BLaER1 treated with 17β-estradiol and CSF1 and Interleukin-3, amounts not matched to agents 10 nM and 100 nM (cell line): ENCODE measurements around the gene VPS13D.

Source experiments
- H3K27ac ChIP-seq, 11 experiments: shearing (Covaris generic); formaldehyde crosslinking; 2 replicates each; pipeline ENCODE4 v1.8.1; 2022
- H3K27me3 ChIP-seq, 11 experiments: shearing (Covaris generic); formaldehyde crosslinking; 2 replicates each; pipeline ENCODE4 v1.8.1; 2022
- H3K36me3 ChIP-seq, 11 experiments: shearing (Covaris generic); formaldehyde crosslinking; 2 replicates each; pipeline ENCODE4 v1.8.1; 2022
- H3K4me1 ChIP-seq, 10 experiments: shearing (Covaris generic); formaldehyde crosslinking; 2 replicates each; pipeline ENCODE4 v1.8.1; 2022
- H3K4me2 ChIP-seq, 11 experiments: shearing (Covaris generic); formaldehyde crosslinking; 2 replicates each; pipeline ENCODE4 v1.8.1; 2022
- H3K4me3 ChIP-seq, 10 experiments: shearing (Covaris generic); formaldehyde crosslinking; 2 replicates each; pipeline ENCODE4 v1.8.1; 2022
- H3K9ac ChIP-seq, 11 experiments: shearing (Covaris generic); formaldehyde crosslinking; 2 replicates each; pipeline ENCODE4 v1.8.1; 2022
- H3K9me3 ChIP-seq, 11 experiments: shearing (Covaris generic); formaldehyde crosslinking; replicated peaks in 1 of 11; 2 replicates each; pipeline ENCODE4 v1.8.1; 2022
- H4K20me1 ChIP-seq, 11 experiments: shearing (Covaris generic); formaldehyde crosslinking; 2 replicates each; pipeline ENCODE4 v1.8.1; 2022
- Cebpa-rat ChIP-seq, 11 experiments: shearing (Covaris generic); IDR thresholded peaks; 2 replicates each; pipeline ENCODE4 v1.8.1; 2022

Gene VPS13D

DNA sequence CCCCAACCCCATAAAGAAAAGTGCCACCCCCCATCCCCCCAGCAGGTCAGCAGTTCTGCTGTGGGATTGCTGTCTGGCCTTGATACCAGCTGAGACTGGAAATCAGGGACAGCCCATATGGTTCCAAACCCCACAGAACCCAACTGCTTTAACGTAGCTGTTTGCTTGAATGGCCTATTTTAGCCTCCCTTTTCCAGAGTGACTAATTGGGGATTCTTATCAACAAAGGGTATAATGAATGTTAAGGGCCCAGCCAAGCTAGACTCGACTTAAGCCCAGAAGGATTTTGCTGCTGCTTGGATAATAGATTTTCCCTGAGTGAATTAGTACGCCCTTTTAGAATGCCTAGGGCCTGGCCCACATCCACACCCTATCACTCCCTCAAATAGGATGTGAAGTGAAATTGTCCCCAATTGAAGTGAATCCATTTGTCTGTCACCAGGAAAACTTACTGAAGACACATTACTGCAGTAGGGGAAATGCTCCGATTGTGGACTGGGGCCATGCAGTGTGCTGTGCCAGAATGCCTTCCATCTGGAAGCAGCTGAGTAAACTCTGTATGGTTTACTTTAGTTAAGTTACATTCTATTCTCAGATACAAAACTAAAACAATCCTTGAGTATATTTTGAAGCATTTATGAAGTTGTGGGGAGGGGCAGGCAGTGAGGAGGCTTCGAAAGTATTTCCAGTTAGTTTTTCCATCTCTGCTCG lies 231.2 kb downstream of the VPS13D start:
- Histone ChIP-seq H3K27ac (no peak overlapping the region), H3K4me3 (no peak overlapping the region), H4K20me1 (no peaks in the 10 kb centered on the region; a peak in 1 of 22 replicates), H3K27me3 (no peaks in the 10 kb centered on the region), H3K9me3 (no peaks in the 10 kb centered on the region; a peak in 1 of 22 replicates), H3K4me1 (peaks cover 0 to 27% (median 22%) of the 10 kb centered on the region in 10 experiments; a peak in 15 of 20 replicates), H3K9ac (no peak overlapping the region), H3K36me3 (peaks cover 59 to 100% (median 95%) of the 10 kb centered on the region in 11 experiments), H3K4me2 (no peak overlapping the region)
- no peak for TF ChIP-seq Cebpa-rat (IDR thresholded peaks at IDR 0.05)

DNA sequence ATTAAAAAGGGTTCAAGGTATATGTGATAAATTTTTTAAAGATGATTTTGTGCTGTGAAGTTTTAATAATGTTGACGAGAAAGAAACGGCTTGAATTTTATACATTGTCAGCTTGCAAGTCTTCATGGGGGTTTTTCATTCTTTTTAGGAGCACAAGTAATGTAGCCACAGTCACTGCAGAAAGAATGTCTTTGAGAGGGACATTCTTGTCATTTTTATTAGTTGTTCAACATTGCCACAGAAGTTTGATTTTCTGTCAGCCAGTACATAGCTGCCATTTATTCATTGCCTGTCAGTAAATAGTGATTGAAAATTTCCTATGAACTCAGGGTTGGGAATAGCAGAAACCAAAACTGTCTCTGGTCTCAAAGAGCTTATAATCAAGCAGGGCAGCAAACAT lies 231.9 kb downstream of the VPS13D start:
- H3K27me3 ChIP-seq, result no peaks in the 10 kb centered on the region
- no peak overlapping the region for H3K27ac ChIP-seq
- TF ChIP-seq Cebpa-rat (IDR thresholded peaks at IDR 0.05), result no peak
- H3K9ac ChIP-seq, result no peak overlapping the region
- peaks cover 54 to 100% (median 89%) of the 10 kb centered on the region in 11 experiments for H3K36me3 ChIP-seq
- peaks cover 0 to 21% (median 18%) of the 10 kb centered on the region in 10 experiments; a peak in 15 of 20 replicates for H3K4me1 ChIP-seq
- no peak overlapping the region for H3K4me2 ChIP-seq
- no peaks in the 10 kb centered on the region for H3K9me3 ChIP-seq
- H3K4me3 ChIP-seq, result no peak overlapping the region
- H4K20me1 ChIP-seq, result no peaks in the 10 kb centered on the region

DNA sequence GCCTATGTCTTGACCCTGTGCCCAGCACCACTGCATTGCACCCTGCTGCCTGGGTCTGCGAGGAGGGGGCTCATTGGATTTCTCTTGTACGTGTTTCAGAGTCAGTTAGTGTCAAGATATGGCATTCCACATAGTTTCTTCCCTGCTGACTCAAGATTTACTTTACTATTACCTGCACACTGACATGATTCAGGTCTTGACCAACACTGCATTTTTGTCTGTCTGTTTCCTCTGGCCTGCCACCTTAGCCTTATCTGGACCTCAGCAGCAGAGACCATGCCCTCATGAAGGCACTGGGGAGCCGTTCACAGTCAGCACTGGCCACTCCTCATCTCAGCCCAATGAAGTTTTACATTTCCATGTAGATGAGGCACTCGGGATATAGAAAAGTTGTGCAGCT lies 232.8 kb downstream of the VPS13D start:
- H3K27ac ChIP-seq, result no peak overlapping the region
- H3K9me3 ChIP-seq, result no peaks in the 10 kb centered on the region
- peaks cover 0 to 21% (median 17%) of the 10 kb centered on the region in 10 experiments; a peak in 14 of 20 replicates for H3K4me1 ChIP-seq
- H3K4me3 ChIP-seq, result no peak overlapping the region
- TF ChIP-seq Cebpa-rat (IDR thresholded peaks at IDR 0.05), result no peak
- H3K27me3 ChIP-seq, result no peaks in the 10 kb centered on the region
- no peak overlapping the region for H3K4me2 ChIP-seq
- no peak overlapping the region for H3K9ac ChIP-seq
- peaks cover 62 to 100% (median 88%) of the 10 kb centered on the region in 11 experiments for H3K36me3 ChIP-seq
- no peaks in the 10 kb centered on the region for H4K20me1 ChIP-seq

DNA sequence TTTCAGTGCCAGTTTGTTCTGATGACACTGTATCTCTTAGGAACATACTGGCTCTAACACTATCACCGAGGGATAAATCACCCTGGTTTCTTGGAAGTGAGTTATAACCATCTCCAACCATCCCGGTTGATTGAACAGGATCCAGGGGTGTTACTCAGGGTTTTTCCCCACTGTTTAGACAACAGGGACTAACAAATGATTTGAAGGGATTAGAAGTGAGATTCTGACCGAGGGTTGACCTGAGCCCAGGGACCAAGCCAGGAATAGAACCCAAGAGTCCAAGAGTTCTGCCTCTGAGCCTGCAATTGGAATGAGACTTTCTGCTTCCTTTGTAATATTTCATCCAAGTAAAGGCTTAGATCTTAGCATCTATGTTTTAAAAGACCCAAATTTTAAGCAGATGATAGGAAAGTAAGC lies 234.2 kb downstream of the VPS13D start:
- no peak overlapping the region for H3K9ac ChIP-seq
- no peak overlapping the region for H3K27ac ChIP-seq

DNA sequence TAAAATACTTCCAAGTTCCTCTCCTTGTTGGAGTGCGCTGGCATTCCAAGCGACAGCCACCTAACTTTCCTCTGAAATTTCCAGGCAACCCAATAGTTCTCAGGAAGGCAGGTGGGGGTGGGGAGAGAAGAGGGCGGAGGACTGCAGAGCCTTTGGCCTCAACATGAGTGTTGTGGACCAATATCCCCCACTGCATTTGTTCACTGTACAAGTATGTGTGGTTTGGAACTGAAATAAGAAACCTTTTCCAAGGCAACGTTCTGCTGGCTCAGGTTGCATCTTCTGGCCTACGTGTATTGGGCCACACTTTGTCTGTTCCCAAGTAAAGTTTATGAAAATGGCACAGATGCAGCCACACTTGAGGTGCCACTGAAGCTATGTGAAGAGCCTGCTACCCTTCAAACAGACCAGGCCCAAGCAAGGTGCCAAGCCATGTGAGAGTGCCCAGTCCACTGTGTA lies 234.8 kb downstream of the VPS13D start:
- Histone ChIP-seq H4K20me1 (no peaks in the 10 kb centered on the region), H3K4me1 (peaks cover 0 to 17% (median 7%) of the 10 kb centered on the region in 10 experiments; a peak in 12 of 20 replicates), H3K36me3 (peaks cover 56 to 98% (median 71%) of the 10 kb centered on the region in 11 experiments), H3K4me3 (no peak overlapping the region), H3K4me2 (no peak overlapping the region), H3K9me3 (no peaks in the 10 kb centered on the region), H3K27ac (no peak overlapping the region), H3K9ac (no peak overlapping the region), H3K27me3 (no peaks in the 10 kb centered on the region)
- no peak for TF ChIP-seq Cebpa-rat (IDR thresholded peaks at IDR 0.05)

More for the DNA sequence above, 234.2 kb downstream of the VPS13D start:
- H3K9me3 ChIP-seq, result no peaks in the 10 kb centered on the region
- no peaks in the 10 kb centered on the region for H3K27me3 ChIP-seq
- H4K20me1 ChIP-seq, result no peaks in the 10 kb centered on the region
- peaks cover 0 to 13% (median 7%) of the 10 kb centered on the region in 10 experiments; a peak in 12 of 20 replicates for H3K4me1 ChIP-seq
- no peak for TF ChIP-seq Cebpa-rat (IDR thresholded peaks at IDR 0.05)
- no peak overlapping the region for H3K4me2 ChIP-seq
- peaks cover 62 to 99% (median 77%) of the 10 kb centered on the region in 11 experiments for H3K36me3 ChIP-seq
- H3K4me3 ChIP-seq, result no peak overlapping the region

DNA sequence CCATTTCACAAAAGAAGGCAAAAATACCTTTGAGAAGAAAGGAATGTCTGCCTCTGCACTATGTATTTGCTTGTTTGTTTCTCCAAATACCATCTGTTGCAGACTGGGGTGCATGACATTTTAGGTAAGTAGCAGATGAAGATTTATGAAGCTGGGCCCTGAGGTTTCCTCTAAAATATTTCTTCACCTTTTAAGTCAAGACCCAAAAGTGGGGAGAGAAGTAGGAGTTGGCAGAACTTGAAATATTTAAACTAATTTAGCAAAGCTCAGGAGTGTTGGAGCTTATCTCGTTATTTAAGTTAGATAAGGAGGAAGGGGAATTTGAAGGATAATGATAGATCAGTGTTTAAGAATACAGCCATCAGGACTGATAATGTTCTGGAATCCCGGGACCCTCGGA lies 235.3 kb downstream of the VPS13D start:
- no peak overlapping the region for H3K4me2 ChIP-seq
- no peak overlapping the region for H3K4me3 ChIP-seq
- no peaks in the 10 kb centered on the region for H3K9me3 ChIP-seq
- H3K27me3 ChIP-seq, result no peaks in the 10 kb centered on the region
- no peak overlapping the region for H3K27ac ChIP-seq
- peaks cover 51 to 93% (median 68%) of the 10 kb centered on the region in 11 experiments for H3K36me3 ChIP-seq
- H3K4me1 ChIP-seq, result peaks cover 0 to 22% (median 11%) of the 10 kb centered on the region in 10 experiments; a peak in 12 of 20 replicates
- TF ChIP-seq Cebpa-rat (IDR thresholded peaks at IDR 0.05), result no peak
- H3K9ac ChIP-seq, result no peak overlapping the region
- no peaks in the 10 kb centered on the region for H4K20me1 ChIP-seq

DNA sequence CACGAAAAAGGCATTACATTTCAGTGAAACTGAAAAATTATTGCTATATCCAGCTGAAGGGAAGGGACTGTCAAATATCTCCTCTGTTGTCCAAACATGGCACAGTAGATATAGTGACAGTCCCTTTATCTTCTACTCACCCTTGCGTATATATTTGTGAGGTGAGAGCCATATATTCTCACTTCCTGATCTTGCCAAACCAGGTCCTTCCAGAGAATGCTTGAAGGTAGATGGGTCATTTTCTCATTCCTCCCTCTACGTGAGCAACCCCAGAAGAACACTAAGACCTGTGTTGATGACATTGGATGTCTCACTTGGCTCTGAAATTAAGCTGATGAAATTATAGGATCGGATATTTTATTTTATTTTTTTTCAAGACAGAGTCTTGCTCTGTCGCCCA lies 237.0 kb downstream of the VPS13D start:
- no peaks in the 10 kb centered on the region for H4K20me1 ChIP-seq
- TF ChIP-seq Cebpa-rat (IDR thresholded peaks at IDR 0.05), result no peak
- no peak overlapping the region for H3K4me3 ChIP-seq
- peaks cover 37 to 76% (median 55%) of the 10 kb centered on the region in 11 experiments for H3K36me3 ChIP-seq
- H3K4me2 ChIP-seq, result peak overlapping the region in 5 of 11 experiments; percentile 31 to 51 (median 49); a peak in 8 of 22 replicates
- no peak overlapping the region for H3K27ac ChIP-seq
- H3K4me1 ChIP-seq, result peaks cover 3 to 39% (median 26%) of the 10 kb centered on the region in 10 experiments; a peak in 18 of 20 replicates
- no peak overlapping the region for H3K9ac ChIP-seq
- no peaks in the 10 kb centered on the region for H3K9me3 ChIP-seq
- H3K27me3 ChIP-seq, result no peaks in the 10 kb centered on the region

DNA sequence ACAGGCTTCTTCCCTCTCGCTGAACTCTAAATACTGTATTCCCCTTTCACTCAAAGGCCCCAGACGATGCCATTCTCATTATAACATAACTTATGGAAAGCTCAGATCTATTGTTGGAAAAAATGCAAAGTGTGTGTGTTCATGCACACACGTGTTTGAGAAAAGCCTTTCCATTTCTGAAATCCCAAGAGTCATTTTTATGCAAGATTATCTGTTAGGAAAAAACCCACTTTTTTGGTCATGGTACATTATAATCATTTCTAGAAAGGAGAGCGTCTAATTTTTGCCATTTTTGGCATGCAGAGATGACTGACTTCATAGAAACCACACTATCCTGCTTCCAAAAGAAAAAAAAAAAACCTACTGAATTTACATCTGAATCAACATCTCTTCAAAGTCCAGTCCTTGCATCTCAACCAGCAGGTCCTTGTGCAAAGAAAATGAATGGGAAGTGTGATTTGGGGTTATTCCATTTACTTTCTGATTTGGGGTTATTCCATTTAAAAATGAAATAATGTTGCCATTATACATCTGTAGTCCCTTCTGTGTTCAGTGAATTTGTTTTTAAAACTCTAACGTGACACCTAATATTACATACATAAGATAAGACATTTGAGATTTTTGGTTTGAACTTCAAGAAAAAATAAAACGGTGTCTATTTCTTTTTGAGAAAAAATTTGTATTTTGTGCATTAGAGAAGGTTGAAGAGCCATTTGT lies 237.9 kb downstream of the VPS13D start:
- no peak overlapping the region for H3K9ac ChIP-seq
- peak overlapping the region in 5 of 11 experiments; percentile 31 to 51 (median 49); a peak in 9 of 22 replicates for H3K4me2 ChIP-seq
- H3K4me1 ChIP-seq, result peaks cover 12 to 48% (median 35%) of the 10 kb centered on the region in 10 experiments
- H4K20me1 ChIP-seq, result no peaks in the 10 kb centered on the region
- no peak overlapping the region for H3K4me3 ChIP-seq
- H3K27ac ChIP-seq, result no peak overlapping the region
- H3K27me3 ChIP-seq, result no peaks in the 10 kb centered on the region
- no peaks in the 10 kb centered on the region for H3K9me3 ChIP-seq
- H3K36me3 ChIP-seq, result peaks cover 31 to 67% (median 46%) of the 10 kb centered on the region in 11 experiments
- no peak for TF ChIP-seq Cebpa-rat (IDR thresholded peaks at IDR 0.05)

DNA sequence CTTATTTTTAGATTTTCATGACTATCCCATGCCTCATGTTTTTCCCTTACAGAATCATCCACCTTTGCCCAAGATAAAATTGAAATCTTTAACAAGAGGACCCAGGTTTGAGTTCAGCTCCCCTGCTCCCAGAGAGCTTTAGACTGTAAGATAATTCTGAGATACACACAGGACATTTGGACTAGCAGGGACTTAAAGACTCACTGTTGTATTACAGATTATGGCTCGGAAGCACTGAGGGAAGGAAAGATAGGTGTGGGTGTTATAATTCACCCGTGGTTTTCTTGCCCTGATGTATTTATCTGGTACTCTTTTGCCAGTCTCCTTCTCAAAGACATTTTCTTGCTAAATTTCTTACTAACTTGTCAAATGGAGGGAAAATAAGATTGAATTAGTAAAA lies 238.5 kb downstream of the VPS13D start:
- no peak for TF ChIP-seq Cebpa-rat (IDR thresholded peaks at IDR 0.05)
- Histone ChIP-seq H3K9ac (no peak overlapping the region), H3K9me3 (no peaks in the 10 kb centered on the region), H3K27me3 (no peaks in the 10 kb centered on the region), H3K4me3 (no peak overlapping the region), H4K20me1 (no peaks in the 10 kb centered on the region), H3K27ac (no peak overlapping the region), H3K36me3 (peaks cover 25 to 61% (median 40%) of the 10 kb centered on the region in 11 experiments; a peak in 21 of 22 replicates), H3K4me2 (peak overlapping the region in 1 of 11 experiments; percentile 50; a peak in 1 of 22 replicates), H3K4me1 (peaks cover 18 to 54% (median 41%) of the 10 kb centered on the region in 10 experiments)
